OCI-LY1 (cell line): ENCODE measurements around the gene RCAN1.

Source experiments
- EZH2 ChIP-seq: fragments of 200-600 bp; sonication (generic), shearing (Covaris generic); IDR thresholded peaks from 2 replicates; pipeline ENCODE4 v1.8.0; 2017; ENCODE audit warnings: borderline replicate concordance, mixed run types, mild to moderate bottlenecking, antibody characterized with exemption, low read length, moderate library complexity, mixed read lengths
- TF ChIP-seq, protein P1 (sequence below): fragments of 200-600 bp; sonication (generic), shearing (Covaris generic); IDR thresholded peaks from 2 replicates; pipeline ENCODE4 v1.5.1; 2017; ENCODE audit warnings: mild to moderate bottlenecking, antibody characterized with exemption, low read length, moderate library complexity, mixed read lengths

DNA sequence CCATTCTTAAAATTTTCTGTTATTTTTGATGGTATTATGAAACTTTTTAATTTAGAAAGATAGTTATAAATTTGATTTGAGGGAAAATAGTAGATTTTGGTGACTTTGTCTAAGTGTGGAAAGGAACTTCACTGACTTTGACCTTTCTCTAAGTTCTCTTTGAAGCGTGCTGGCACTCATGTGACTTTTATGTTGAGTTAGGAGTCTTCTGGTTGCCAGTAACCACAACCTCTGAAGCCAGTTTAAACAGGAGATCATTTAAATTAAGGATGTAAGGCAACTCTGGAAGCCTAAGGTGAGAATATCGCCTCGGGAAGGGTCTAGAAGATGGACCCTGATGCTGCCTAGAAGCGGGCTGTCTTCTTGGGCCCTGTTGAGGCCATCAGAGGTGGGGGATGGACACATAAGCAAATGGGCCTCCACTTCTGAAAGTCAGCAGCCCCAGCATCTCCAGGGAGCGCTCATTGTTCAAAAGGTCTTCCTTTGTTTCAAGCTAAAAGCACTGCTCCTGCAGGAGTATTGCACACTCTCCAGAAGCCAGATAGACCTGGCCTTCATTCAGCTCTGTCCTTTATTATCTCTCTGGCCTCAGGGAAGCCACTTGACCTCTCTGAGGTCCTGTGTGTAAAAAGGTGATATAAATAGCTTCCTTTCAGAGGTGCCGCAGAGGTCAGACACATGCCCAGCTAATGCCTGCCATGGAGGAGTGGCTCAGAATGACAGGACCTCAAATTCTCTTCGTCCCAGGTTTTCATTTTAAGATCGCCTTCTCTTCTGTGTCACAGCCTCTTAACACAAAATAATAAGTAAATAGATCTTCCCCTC is 5.1 kb upstream of the RCAN1 start:
- TF ChIP-seq, protein P1, sequence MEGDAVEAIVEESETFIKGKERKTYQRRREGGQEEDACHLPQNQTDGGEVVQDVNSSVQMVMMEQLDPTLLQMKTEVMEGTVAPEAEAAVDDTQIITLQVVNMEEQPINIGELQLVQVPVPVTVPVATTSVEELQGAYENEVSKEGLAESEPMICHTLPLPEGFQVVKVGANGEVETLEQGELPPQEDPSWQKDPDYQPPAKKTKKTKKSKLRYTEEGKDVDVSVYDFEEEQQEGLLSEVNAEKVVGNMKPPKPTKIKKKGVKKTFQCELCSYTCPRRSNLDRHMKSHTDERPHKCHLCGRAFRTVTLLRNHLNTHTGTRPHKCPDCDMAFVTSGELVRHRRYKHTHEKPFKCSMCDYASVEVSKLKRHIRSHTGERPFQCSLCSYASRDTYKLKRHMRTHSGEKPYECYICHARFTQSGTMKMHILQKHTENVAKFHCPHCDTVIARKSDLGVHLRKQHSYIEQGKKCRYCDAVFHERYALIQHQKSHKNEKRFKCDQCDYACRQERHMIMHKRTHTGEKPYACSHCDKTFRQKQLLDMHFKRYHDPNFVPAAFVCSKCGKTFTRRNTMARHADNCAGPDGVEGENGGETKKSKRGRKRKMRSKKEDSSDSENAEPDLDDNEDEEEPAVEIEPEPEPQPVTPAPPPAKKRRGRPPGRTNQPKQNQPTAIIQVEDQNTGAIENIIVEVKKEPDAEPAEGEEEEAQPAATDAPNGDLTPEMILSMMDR = no peak
- no peak for TF ChIP-seq EZH2
